Osteoblast (primary cell): ENCODE data around the gene FOXO3B. TPM values are rescaled to one million over a fixed set of nuclear protein-coding genes. Genes with fewer than 3 reads are reported as not detected.
"Not testable (repeated sequence)": the region's sequence is repeated elsewhere in the genome, so short reads cannot be mapped to it uniquely, and the experiment has no call there.

Experiments
- DNase-seq: peaks from one replicate; pipeline ENCODE4 v3.0.0; 2011; ENCODE audit warnings: low spot score, mixed read lengths; ENCODE audit not compliant: insufficient read length; ENCODE audit errors: missing footprints
- H2AFZ ChIP-seq: 2 replicates; pipeline ENCODE4 v1.6.0; 2011; ENCODE audit warnings: mild to moderate bottlenecking, low read length
- H3K27ac ChIP-seq: 2 replicates; pipeline ENCODE4 v1.5.1; 2011; ENCODE audit warnings: mild to moderate bottlenecking, low read depth, low read length, moderate library complexity
- H3K27me3 ChIP-seq: 2 replicates; pipeline ENCODE4 v1.6.0; 2012; ENCODE audit warnings: mild to moderate bottlenecking, control low read depth, inconsistent platforms, low read length, moderate library complexity; ENCODE audit not compliant: insufficient read depth
- H3K36me3 ChIP-seq: 2 replicates; pipeline ENCODE4 v1.5.1; 2011; ENCODE audit warnings: mild to moderate bottlenecking, low read length, control low read depth, moderate library complexity; ENCODE audit not compliant: insufficient read depth
- H3K4me1 ChIP-seq: 2 replicates; pipeline ENCODE4 v1.5.1; 2011; ENCODE audit warnings: mild to moderate bottlenecking, low read length, control low read depth, moderate library complexity; ENCODE audit not compliant: insufficient read depth
- H3K4me2 ChIP-seq: 2 replicates; pipeline ENCODE4 v1.6.0; 2011; ENCODE audit warnings: mild to moderate bottlenecking, low read length; ENCODE audit not compliant: insufficient read depth
- H3K4me3 ChIP-seq: fragments of 200-600 bp; sonication (generic); 3 replicates; pipeline ENCODE4 v1.5.1; 2012; ENCODE audit warnings: mild to moderate bottlenecking, low read length, inconsistent platforms; ENCODE audit not compliant: insufficient read depth
- H3K79me2 ChIP-seq: 2 replicates; pipeline ENCODE4 v1.6.0; 2012; ENCODE audit warnings: mild to moderate bottlenecking, low read length, control low read depth, inconsistent platforms; ENCODE audit not compliant: insufficient read depth
- H3K9me3 ChIP-seq: 2 replicates; pipeline ENCODE4 v1.5.1; 2011; ENCODE audit warnings: low read depth, low read length, control low read depth
- H4K20me1 ChIP-seq: 2 replicates; pipeline ENCODE4 v1.6.0; 2012; ENCODE audit warnings: mild to moderate bottlenecking, low read length, control low read depth; ENCODE audit not compliant: insufficient read depth
- CTCF ChIP-seq: IDR thresholded peaks from 2 replicates; pipeline ENCODE4 v1.5.1; 2011; ENCODE audit warnings: mild to moderate bottlenecking, low read depth, low read length, moderate library complexity; ENCODE audit errors: extremely low read depth
- total RNA-seq: library from RNA; depleted of rRNA; stranded (reverse); fragments of >200 nt; gene quantifications from 2 replicates; pipeline ENCODE4 v1.2.3, GENCODE V29; 2012

Gene FOXO3B
- total RNA-seq, 1 donor: 8.7 TPM

DNA sequence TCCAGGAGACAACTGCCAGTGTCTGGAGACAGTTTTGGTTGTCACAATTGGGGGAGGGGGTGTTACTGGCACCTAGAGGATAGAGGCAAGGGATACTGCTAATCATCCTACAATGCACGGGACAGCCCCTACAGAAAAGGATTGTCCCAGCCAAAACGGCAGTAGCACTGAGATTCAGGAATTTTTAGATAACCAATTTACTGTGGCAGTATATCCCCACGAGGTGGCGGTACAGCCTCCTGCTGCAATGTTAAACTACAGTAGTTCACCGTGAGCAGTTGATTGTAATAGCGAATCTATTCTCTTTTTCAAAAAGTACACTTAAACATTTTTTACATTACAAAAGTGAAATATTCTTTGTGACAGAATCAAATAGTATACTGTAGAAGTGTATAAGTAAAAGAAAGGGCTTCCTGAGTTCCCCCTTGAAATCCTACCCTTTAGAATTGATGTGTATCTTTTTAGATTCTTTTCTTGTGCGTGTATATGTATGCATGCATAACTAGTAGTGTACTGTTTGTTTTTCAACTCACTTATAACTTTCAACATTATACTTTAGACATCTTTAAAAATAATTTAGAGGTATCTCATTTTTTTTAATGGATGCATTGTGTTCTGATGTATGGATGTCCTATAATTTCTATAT is 30.4 kb upstream of the FOXO3B start:
- not testable (repeated sequence) for H3K27me3 ChIP-seq, H2AFZ ChIP-seq, H3K27ac ChIP-seq, H3K4me3 ChIP-seq, H4K20me1 ChIP-seq, H3K79me2 ChIP-seq, H3K9me3 ChIP-seq, H3K4me1 ChIP-seq, DNase-seq, H3K36me3 ChIP-seq
- peak overlapping the region; percentile 43 for H3K4me2 ChIP-seq
- TF ChIP-seq CTCF: peak; percentile 42

- not testable (repeated sequence) for H3K27me3 ChIP-seq, H3K9me3 ChIP-seq, H3K4me3 ChIP-seq, H4K20me1 ChIP-seq, DNase-seq, H3K79me2 ChIP-seq, H3K36me3 ChIP-seq, H2AFZ ChIP-seq, H3K27ac ChIP-seq, H3K4me1 ChIP-seq, H3K4me2 ChIP-seq
Observed at GRCh38 chr17:18708215-18708614, 26.1 kb upstream of the FOXO3B start.

- H3K27me3 ChIP-seq, H2AFZ ChIP-seq, H3K79me2 ChIP-seq, H3K27ac ChIP-seq, H3K36me3 ChIP-seq, H3K4me1 ChIP-seq, H4K20me1 ChIP-seq, H3K4me3 ChIP-seq, DNase-seq, H3K4me2 ChIP-seq, H3K9me3 ChIP-seq: not testable (repeated sequence)
Observed at GRCh38 chr17:18705955-18706354, 23.8 kb upstream of the FOXO3B start.

GRCh38 chr17:18698473-18699103 is 16.5 kb upstream of the FOXO3B start:
- not testable (repeated sequence) for DNase-seq, H3K27ac ChIP-seq, H4K20me1 ChIP-seq, H3K4me1 ChIP-seq, H3K27me3 ChIP-seq, H3K9me3 ChIP-seq, H3K36me3 ChIP-seq, H3K79me2 ChIP-seq
- peak overlapping the region; percentile 88 for H3K4me2 ChIP-seq
- H3K4me3 ChIP-seq: peak overlapping the region; percentile 74
- peak overlapping the region; percentile 93 for H2AFZ ChIP-seq

DNA sequence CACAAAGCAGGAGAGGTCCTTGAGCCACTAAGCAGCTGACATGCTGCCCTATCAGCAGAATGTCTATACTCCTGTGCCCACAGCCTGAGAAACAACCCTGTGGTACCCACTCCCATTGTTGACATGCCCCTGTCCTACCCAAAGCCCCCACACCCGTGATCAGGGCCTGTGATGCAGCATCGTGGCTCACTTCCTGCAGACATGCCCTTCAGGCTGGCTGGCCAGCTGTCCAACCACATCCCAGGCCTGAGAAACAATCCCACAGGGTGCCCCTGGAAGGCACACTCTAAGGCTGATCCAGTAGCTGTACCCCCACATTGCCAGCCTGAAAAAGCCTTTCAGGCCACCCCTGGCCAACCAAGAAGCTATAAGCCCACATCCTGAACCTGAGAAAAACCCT is 13.0 kb upstream of the FOXO3B start:
- H4K20me1 ChIP-seq, H3K27me3 ChIP-seq, H3K36me3 ChIP-seq, H2AFZ ChIP-seq, H3K79me2 ChIP-seq, H3K4me3 ChIP-seq, H3K27ac ChIP-seq, DNase-seq, H3K9me3 ChIP-seq, H3K4me1 ChIP-seq, H3K4me2 ChIP-seq: not testable (repeated sequence)

GRCh38 chr17:18682668-18683067 is 554 bp upstream of the FOXO3B start:
- H3K27ac ChIP-seq, H3K9me3 ChIP-seq, H4K20me1 ChIP-seq, DNase-seq, H3K4me1 ChIP-seq, H3K27me3 ChIP-seq, H3K79me2 ChIP-seq, H3K36me3 ChIP-seq: not testable (repeated sequence)
- Histone ChIP-seq H3K4me2 (peak overlapping the region; percentile 64), H3K4me3 (peak overlapping the region; percentile 72), H2AFZ (peak overlapping the region; percentile 82)

- H2AFZ ChIP-seq, H3K79me2 ChIP-seq, H3K27ac ChIP-seq, H4K20me1 ChIP-seq, H3K9me3 ChIP-seq, H3K4me1 ChIP-seq, H3K27me3 ChIP-seq, DNase-seq, H3K4me2 ChIP-seq, H3K4me3 ChIP-seq, H3K36me3 ChIP-seq: not testable (repeated sequence)
Observed at GRCh38 chr17:18677381-18677780, 4.7 kb downstream of the FOXO3B start.

- not testable (repeated sequence) for H3K4me3 ChIP-seq, H2AFZ ChIP-seq, H3K36me3 ChIP-seq, H3K79me2 ChIP-seq, H3K9me3 ChIP-seq, H3K27me3 ChIP-seq, H4K20me1 ChIP-seq, H3K4me1 ChIP-seq, H3K27ac ChIP-seq, H3K4me2 ChIP-seq, DNase-seq
Observed at GRCh38 chr17:18676928-18677327, 5.2 kb downstream of the FOXO3B start.
